ENCODE results near the gene HMGB2.

Gene HMGB2

DNA sequence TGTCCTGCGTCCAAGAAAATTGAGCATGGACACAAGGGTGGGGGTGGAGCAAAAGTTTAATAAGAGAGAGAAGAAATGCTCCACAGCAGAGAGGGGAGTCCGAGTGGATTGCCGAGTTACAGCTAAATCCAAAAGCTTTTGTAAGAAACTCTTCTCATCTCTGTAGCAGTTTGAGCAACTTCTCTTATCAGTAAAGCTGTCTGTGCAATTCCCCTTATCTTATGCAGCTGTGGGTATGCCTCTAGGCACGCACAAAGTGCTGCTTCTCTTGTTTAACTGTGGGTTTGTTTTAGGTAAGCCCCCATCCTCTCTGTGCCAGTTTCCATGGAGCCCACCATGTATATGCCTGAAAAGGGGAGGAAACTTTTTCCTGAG, 44.8 kb downstream of the HMGB2 start:
- CTCF ChIA-PET, result interaction anchor here (0.8 to 6.3 kb wide), 8 partner anchors 11 to 276 kb away, joined by 3 to 86 read pairs (median 4); no protein-coding TSS in a partner anchor
- POLR2A ChIA-PET, result no interaction called here
- no peak for DNase-seq (ENCODE audit: extremely low spot score)
- TF ChIP-seq, protein P1, sequence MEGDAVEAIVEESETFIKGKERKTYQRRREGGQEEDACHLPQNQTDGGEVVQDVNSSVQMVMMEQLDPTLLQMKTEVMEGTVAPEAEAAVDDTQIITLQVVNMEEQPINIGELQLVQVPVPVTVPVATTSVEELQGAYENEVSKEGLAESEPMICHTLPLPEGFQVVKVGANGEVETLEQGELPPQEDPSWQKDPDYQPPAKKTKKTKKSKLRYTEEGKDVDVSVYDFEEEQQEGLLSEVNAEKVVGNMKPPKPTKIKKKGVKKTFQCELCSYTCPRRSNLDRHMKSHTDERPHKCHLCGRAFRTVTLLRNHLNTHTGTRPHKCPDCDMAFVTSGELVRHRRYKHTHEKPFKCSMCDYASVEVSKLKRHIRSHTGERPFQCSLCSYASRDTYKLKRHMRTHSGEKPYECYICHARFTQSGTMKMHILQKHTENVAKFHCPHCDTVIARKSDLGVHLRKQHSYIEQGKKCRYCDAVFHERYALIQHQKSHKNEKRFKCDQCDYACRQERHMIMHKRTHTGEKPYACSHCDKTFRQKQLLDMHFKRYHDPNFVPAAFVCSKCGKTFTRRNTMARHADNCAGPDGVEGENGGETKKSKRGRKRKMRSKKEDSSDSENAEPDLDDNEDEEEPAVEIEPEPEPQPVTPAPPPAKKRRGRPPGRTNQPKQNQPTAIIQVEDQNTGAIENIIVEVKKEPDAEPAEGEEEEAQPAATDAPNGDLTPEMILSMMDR (IDR thresholded peaks at IDR 0.05; ENCODE audit: control extremely low read depth, extremely low read depth, low read depth, missing control alignments), result no peak

DNA sequence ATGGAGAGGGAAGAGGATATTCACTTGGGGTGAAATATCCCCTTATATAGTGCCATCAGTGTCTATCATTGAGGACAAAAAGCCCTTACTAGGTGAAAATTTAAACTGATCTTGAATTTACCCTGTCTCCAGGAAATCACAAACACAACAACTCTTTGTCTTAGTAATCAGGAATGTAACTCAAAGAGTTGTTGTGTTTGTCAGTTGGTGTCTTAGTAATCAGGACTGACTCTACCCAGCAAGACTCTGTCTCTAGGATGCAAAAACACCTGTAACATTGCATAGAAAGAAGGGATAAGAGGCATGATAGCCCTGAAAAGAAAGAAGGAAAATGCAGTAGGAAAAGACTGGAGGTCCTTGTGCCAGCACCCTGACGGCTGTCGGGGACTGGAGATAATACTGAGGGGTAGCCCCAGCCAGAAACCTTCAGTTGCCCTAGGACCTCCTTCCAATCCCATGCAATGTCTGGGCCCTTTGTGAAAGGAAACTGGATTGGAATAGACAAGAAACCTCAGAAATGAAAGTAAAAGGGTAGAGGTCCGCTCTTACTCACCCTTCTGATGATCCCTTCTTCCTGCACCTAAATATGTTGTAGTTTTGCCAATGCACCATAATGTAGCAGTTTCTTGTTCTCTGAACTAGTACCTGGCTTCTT, 45.3 kb downstream of the HMGB2 start:
- CTCF ChIA-PET, result interaction anchor here (0.8 to 6.3 kb wide), 14 partner anchors 10 to 275 kb away, joined by 3 to 86 read pairs (median 4); no protein-coding TSS in a partner anchor
- DNase-seq (ENCODE audit: extremely low spot score), result no peak
- POLR2A ChIA-PET, result no interaction called here
- TF ChIP-seq, protein P1 (IDR thresholded peaks at IDR 0.05; ENCODE audit: control extremely low read depth, extremely low read depth, low read depth, missing control alignments), result no peak

DNA sequence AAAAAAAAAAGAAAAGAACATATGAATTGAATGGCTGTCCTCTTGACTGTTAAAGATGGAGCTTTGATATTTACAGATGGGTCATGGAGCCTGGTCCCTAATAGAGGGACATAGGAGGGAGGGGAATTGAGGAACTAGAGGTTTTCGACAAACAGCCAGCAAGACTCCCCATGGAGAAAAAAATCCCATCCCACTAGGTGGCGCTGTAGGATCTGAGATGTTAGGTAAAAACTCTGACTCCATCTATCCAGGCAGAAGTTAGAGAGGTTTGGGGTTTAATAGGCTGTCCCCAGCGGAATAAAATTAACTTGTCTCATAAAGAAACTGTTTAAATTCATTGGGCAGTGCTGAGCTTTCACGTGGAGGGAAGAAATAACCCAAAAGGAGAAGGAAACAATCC, 45.9 kb downstream of the HMGB2 start:
- TF ChIP-seq, protein P1 (IDR thresholded peaks at IDR 0.05; ENCODE audit: control extremely low read depth, extremely low read depth, low read depth, missing control alignments), result peak; percentile 50
- CTCF ChIA-PET, result interaction anchor here (0.7 to 6.3 kb wide), 13 partner anchors 10 to 275 kb away, joined by 3 to 86 read pairs (median 5); no protein-coding TSS in a partner anchor
- DNase-seq (ENCODE audit: extremely low spot score), result peak; percentile 38
- POLR2A ChIA-PET, result no interaction called here

DNA sequence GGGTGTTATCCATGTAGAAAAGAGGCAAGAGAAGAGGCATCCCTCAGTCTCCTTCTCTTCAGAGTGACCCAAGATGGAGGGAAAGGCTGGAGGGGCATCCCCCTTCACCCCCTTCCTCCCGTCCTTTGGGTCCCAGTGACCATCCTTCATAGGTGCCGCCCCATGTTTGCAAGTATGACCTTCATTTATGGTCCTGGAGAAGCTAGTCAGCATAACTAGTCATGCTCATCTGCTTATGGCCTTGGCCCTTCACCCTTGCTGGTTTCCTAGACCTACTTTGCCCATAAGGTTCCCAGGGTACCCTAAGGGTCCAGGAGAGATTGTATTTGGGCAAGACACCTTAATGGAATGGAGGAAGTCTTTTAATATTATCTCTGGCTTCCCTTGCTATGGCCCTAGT, 46.7 kb downstream of the HMGB2 start:
- no peak for DNase-seq (ENCODE audit: extremely low spot score)
- TF ChIP-seq, protein P1 (IDR thresholded peaks at IDR 0.05; ENCODE audit: control extremely low read depth, extremely low read depth, low read depth, missing control alignments), result no peak
- ChIA-PET CTCF (interaction anchor here (0.7 to 6.3 kb wide), 16 partner anchors 9 to 305 kb away, joined by 3 to 86 read pairs (median 5); no protein-coding TSS in a partner anchor), POLR2A (no interaction called here)

DNA sequence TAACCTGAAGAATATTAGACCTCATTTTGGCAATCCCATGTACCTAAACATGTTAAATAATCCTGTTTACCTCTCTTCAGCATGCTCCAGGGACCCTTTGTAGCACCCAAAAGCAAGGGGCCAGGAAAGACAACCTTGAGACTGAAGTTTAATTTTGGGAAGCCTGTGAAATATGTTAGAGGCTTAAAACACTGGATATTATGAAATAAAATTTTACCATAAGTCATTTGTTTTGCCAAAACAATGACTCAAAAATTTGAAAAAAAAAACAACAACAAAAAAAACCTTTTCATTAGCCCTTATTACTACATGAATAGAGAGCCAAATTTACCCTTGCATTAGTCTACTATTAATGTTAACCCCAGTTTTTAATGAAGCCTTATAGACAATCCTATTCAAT, 49.7 kb downstream of the HMGB2 start:
- CTCF ChIA-PET, result interaction anchor here (4.5 kb wide), 1 partner anchor 17 kb away, joined by 27 read pairs; no protein-coding TSS in a partner anchor
- POLR2A ChIA-PET, result no interaction called here
- no peak for DNase-seq (ENCODE audit: extremely low spot score)
- TF ChIP-seq, protein P1 (IDR thresholded peaks at IDR 0.05; ENCODE audit: control extremely low read depth, extremely low read depth, low read depth, missing control alignments), result no peak

DNA sequence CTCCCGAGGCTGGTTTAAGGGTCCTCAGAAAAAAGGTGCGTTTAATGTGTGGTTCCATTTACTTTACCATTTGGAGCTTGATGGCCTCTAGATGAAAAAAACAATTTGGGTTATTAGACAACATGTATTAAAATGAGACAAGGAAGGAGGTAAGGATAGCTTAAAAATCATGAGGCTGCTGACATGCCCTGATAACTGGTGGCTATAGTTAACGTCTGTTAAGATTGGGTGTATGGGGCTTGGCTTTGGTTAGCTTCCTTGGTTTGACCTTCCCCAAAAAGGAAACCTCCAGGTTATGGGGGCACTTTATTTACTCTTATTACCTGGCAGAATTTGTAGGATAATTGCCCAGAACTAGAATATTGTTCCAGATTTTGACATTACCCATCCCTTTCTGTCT, 51.5 kb downstream of the HMGB2 start:
- ChIA-PET CTCF (interaction anchor here (0.9 to 4.5 kb wide), 6 partner anchors 9 to 269 kb away, joined by 3 to 27 read pairs (median 4); no protein-coding TSS in a partner anchor), POLR2A (interaction anchor here (0.7 to 0.8 kb wide), 2 partner anchors 52 to 275 kb away, joined by 3 read pairs; no protein-coding TSS in a partner anchor)
- DNase-seq (ENCODE audit: extremely low spot score), result no peak
- TF ChIP-seq, protein P1 (IDR thresholded peaks at IDR 0.05; ENCODE audit: control extremely low read depth, extremely low read depth, low read depth, missing control alignments), result no peak
